Activated naive CD4-positive, alpha-beta T cell (primary cell): ENCODE measurements around the gene PPP1R1C.

Experiments
- DNase-seq, 4 experiments: peaks; one replicate each; lab custom pipeline; 2025; lab: John Stamatoyannopoulos, UW

Gene PPP1R1C

DNA sequence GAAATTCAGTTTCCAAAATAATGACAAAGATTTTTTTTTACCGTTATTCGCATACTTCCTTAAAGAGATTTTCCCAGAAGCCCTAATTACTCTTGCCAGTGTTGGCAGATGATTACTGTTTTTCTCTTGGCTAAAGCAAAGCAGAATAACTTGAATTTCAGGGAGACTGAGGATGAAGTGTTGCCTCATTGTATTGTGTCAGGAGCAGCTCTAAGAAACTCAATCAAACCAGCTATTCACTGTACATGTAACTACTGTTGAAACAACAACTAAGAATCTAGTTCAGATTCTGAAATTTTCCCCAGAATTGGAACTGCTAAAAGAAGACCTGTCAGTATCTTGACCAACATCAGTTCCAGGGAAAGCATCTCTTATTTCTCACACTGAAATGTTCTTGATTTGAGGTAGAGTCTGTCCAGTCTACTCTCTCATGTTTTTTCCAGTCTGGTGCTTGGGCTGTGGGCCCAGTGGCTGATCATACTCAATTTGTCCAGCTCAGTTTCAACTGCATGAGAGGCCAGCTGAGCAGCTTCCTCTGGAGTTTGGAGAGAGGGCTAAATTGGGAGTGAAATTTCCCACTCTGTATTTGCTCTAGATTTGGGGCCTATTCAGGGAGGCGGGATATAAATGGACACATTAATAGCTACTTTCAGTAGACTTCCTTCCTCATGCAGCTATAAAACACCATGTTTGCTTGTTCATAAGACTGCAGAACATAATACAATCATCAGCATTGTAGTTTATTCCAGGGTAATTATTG, 78.5 kb downstream of the PPP1R1C start:
- no peak for DNase-seq

DNA sequence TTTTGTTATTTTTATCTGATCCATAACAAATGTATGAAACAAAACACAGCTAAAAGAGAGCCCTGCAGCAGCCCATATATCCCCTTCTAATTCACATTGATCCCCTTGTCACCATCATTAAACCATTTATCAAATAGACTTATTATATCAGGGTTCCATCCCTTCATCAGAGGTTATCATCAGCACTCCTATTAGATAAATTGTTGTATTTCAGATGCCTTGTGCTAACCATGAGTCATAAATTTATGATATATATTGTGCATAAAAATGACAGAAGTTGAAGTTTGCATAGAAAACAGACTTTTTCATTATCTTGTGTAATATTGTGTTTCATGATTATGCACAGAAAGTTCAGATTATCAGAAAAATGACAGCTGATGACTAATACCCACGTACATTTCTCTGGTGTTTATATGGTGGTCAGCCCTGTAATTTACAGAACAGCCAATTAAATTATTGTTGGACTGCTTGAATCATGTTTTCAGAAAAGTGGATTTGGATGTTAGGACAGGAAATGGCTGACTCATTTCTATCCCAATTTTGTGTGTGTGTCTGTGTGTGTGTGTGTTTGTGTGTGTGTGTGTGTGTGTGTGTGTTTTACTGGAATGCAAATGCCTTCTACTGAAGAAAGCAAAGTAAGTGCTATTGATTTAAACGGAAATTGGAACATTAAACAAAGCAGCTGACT, 80.9 kb downstream of the PPP1R1C start:
- no peak for DNase-seq

DNA sequence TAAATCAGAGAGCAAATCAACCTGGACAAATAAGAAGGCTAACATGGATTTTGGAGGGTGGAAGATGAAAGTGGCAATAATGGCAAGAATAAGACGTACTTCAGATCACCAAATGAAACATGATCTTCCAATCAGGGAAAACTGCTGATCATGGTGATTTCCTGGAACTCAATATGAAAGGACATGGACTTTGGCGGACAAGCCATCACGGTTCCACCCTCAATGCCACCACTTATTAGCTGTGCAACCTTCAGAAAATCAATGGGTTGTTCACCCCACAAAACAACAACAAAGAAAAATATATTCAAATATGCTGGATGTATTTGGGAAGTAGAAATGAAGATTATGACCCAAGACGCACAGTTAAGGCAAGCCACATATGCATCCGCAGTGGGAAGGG, 81.7 kb downstream of the PPP1R1C start:
- DNase-seq: no peak

DNA sequence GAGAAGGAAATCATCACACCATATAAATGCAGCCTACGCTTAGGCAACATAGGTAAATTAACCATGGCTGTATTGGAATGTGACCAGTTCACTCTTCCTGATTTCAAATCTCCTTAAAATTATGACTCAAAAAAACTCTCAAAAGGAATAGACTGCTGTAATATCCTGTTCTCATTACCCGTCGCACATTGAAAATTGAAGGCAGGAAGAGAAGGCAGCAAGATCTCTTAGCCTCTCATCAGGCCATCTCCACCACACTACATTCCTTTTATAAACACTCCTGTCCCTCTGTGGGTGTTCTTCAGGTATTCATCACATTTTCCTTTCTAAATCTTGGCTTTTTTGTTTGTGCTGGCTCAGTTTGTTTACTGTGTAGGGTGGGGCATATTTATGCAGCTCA, 83.2 kb downstream of the PPP1R1C start:
- no peak for DNase-seq

DNA sequence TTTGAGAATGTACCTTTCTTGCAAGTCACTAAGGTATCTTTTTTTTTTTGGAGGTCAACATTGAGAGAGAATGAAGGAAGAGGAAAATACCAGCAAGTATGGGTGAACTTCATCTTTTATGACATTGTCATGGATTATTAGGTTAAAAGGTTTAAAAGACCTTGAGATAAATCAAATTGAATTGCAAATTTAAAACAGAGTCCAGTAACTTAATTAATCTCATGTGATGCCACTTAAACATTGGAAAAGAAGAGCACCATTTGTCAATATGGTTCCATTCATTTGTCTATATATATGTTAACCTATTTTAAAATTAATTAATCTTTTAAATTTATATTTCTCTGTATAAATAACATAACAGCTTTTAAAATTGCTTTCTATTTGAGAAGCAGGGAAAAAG, 83.8 kb downstream of the PPP1R1C start:
- DNase-seq: no peak

DNA sequence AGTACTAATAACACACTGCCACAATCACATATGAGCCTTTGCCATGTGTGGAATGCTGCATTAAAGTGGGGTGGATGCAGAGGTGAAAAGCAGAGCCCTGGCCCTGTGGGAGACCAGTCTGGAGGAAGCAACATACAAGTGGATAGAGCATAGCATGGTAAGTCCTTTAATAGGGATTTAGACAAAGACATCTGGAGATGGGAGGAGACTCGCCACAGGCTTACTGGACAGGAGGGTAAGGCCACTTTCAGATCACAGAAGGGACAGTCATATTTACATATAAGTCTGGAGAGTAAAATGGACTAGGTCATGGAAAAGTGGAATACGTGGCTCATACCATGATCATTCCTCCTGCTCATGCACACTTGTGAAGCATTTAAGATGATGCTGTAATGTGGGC, 84.3 kb downstream of the PPP1R1C start:
- no peak for DNase-seq

DNA sequence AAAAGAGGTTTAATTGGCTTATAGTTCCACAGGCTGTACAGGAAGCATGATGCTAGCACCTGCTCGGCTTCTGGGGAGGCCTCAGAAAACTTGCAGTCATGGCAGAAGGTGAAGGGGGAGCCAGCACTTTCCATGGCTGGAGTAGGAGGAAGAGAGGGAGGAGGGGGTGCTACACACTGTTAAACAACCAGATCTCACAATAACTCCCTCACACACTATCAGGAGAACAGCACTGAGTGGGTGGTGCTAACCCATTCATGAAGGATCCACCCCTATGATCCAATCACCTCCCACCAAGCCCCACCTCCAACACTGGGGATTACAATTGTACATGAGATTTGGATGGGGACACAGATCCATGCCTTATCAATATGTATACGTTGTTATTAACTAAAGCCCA, 85.1 kb downstream of the PPP1R1C start:
- no peak for DNase-seq

DNA sequence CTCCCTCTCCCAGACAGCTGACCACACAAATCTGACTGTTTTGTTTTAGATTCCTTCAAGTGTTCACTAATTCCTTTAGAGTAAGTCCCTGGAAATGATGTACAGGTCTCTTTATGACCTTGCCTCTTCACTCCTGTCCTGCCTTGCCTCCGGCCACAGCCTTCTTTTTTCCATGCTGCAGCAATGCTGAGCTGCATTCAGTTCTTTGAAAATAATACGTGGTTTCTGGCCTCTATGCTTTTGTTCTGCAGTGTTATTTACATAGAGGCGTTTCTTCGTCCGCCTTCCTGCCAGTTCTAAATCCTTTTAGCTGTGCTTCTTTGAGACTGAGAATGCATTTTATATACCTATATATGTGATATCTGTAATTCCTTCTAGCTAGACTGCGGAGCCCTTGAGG, 87.2 kb downstream of the PPP1R1C start:
- DNase-seq: no peak

DNA sequence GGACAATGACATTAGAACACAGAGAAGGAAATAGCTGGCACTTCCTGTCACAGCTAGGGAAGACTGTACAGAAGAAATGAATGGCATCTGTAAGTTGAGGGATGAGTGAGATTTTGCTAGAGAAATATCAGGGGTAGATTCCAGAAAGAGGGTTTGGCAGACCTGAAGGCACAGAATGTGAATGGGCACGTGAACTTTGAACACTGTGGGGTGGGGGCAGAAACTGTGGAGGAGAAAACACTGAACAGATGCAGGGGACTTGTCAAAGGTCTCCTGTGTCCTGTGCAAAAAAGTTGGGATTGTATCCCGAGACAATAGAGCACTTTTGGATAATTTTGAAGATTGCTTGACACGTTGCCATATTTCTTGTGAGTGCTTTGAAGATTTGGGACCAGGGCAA, 88.0 kb downstream of the PPP1R1C start:
- DNase-seq: no peak

DNA sequence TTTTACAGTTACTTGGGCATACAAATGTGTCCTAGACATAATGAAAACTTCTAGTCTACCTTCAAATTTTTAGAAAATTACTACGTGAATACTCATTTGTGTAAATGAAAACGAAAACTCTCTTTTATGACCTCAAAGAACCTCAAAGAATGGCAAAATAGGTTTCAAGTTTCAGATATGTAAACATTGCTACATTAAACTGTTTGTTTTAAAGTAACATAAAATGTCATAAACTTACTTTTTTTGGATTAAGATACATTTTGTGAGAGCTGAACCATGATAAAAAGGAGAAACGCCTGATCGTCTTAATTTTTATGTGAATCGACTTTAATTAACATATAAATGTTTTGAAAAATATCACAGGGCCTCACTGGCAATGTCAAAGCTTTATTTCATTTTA, 91.4 kb downstream of the PPP1R1C start:
- no peak for DNase-seq

DNA sequence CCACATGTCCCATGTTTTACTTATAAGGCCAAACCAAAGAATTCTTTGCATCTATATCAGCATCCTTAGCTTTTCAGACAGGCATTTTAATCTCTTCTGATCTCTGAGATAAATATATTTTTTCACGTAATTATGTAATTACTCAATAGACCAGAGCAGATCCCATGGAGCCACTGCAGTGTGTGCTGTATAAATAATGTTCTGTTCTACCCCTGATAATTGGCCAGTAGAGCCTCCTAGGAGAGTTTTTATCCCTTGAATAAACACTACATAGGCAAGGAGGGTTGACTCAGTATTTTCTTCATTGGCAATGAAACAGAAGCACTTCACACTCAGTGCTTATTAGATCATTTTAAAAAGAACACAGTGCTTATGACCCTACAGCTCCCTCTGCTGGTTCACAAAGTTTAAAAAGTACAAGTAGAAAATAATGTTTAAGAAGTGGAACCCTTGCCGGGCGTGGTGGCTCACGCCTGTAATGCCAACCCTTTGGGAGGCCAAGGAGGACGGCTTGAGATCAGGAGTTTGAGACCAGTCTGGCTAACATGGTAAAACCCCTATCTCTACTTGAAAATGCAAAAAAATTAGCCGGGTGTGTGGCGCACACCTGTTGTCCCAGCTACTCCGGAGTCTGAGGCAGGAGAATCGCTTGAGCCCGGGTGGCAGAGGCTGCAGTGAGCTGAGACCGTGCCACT, 91.9 kb downstream of the PPP1R1C start:
- DNase-seq: no peak

DNA sequence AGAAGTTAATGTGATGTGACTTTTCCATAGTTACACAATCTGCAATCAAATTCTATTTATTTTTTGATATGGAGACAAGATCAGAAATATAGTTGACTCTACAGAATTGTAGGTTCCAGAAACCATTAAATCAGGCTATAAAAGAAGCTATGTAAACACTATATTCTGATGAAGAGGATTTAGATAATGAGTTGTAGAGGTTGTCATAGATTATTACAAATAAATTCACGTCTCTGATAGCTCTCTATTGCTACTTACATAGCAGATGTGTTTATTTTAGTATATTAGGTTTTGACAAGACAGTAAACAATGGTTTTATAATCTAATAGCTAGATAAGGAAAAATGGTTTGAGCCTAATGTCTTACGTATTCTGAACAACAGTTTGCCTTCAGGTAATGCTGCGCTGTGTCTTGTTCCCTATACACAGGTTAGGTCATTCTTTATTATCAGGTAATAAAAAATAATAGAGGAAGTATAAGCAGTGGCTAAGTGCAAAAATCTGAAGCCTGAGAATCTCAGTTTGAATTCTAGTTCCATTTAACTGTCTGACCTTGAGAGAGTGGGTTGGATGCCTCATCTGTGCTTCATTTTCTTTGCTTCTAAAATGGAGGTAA, 93.4 kb downstream of the PPP1R1C start:
- no peak for DNase-seq

DNA sequence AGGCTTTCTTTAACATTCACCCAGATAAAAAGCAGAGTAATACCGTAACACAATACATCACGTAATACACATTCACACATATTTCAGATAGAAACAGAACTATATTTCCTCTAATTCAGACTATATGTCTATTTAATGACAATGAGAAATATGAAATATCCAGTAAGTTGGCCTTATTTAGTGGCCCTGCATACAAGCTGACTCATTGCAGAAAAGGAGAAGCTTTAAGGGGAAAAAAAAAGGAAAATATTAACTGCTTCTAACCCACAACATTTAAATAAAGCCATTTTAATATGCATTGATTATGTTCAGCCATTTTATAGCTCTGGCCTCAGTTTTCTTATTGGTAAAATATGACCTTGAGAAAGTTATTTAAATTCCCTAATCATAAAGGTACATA, 94.8 kb downstream of the PPP1R1C start:
- no peak for DNase-seq

DNA sequence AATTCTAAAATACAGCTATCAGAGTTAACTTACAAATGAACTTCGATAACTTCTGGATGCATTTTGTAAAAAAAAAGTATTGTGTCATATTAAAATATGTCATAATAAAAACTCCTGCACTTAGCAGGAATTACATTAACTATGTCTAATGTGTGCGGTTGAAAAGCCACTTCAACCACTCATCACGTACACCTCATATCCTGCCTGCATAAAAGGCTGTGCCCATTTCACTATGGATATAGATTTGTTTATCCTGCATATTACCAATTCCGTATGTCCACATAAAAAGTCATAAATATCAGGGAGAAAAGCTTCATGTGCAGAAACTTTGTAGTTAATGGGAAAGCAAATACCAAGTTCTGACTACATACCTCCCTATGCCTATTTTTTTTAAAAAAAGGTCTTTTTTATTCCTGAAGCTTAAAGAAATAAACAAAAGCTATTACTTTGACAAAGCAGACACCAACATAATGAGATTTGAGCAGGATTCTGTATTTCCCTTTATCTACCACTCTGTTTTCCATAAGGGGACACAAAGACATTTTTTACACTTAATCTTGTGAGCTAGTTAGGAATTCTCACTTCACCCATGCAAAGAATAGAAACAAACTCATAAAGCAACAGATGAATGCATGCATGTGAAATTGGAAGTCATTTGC, 96.1 kb downstream of the PPP1R1C start:
- DNase-seq: no peak

DNA sequence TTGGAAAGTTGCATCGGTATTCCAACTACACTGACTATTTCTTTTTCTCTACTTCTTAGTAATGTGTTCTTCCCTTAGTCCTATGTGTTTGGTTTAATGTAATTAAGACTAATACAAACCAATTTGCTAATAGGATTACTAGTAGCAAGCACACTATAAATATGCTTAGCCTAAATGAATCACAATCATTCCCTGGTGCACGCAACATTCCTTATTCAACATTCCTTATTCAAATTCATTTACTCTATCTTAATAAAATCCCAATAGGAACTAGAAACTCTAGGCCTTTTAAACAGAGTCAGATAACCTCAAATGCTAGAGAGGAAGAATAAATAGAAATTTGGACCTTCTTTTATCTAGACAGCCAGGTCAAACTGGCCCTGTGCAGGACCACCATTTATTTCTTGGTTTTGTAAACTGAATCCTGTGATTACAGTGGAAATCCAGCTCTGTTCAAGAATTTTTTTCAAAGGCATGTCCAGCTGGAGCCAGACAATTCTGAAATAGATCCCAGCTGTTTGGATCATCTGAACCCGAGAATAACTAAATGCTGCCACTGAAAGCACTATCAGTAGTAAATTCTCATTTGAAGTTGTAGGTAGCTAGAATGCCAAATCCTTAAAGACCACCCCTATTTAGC, 103.1 kb downstream of the PPP1R1C start:
- DNase-seq: no peak

DNA sequence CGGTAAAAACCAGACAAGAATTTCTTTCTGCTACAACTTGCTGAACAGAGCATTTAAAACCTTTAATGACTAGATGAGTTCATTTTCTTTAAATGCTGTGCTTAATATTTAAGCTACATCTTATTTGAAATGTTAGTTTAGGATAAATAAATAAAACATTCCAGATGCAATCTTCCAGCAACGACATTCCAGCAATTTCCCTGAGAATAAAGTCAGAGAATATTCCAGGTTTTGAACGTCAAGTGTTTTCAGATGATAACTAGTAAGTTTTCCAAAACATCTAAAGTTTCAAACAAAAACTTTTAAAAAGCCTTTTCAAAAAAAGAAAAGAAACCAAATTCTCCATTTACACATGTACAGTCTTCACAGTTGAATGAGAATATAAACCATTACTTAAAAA, 104.8 kb downstream of the PPP1R1C start:
- no peak for DNase-seq

DNA sequence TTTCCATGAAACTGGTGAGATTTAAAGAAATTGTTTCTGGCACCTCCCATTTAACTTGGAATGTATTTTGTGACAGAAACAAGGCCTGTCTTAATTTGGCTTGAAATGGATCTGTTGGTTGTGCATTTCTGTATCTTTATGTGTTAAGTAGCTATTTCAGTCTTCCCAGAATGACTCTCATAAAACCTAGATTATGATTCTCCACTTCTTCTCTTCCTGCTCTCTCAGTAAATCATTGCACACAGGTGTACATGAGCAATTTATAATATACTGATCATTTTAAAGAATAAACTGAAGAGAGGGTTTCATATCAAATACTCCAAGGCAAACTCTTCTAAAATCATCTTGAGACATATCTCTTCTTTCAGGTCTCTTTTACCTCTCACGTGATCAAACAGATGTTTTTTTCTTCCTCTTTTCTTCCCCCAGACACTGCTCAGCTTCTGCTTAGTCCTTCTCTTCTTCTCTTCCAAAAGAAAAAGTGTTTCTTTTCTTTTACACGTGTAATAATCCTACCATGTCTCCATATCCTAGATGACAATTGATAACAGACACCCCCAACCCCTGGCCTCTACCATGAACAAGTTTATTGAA, 112.0 kb downstream of the PPP1R1C start:
- no peak for DNase-seq

DNA sequence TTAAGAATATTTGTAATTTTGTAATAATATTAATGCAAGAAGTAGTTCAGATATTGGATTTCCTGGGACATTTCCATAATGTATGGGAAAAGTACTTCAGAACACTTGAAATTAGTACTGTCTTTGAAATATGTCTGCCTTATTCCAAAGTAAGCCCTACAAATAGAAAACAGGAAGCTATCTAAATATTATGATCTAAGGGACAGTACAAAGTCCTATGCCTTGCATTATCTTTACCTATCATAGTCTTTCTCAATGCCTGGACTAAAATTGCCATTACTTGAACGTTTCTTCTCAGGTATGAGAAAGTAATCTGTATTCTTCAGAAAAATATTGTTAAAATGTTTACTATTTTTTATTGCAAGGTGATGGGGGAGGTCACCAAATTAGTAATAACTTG, 113.0 kb downstream of the PPP1R1C start:
- no peak for DNase-seq

DNA sequence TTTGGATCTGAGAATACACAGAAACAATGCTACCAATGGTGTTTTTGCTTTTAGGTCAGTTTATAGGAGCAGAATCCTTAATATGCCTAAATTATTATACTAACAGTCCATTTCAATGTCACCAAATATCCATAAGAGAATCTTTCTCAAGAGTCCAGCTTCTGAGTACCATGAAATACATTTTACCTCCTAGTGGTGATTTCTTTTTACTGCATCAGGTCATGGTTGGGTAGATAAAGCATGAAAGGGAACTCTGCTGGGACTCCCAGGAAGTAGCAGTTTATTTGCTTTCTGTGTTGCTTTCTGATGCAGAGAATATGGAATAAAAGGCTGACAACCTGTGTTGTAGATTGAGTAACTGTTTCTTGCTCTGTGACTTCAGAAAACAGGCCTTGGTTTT, 115.6 kb downstream of the PPP1R1C start:
- no peak for DNase-seq

DNA sequence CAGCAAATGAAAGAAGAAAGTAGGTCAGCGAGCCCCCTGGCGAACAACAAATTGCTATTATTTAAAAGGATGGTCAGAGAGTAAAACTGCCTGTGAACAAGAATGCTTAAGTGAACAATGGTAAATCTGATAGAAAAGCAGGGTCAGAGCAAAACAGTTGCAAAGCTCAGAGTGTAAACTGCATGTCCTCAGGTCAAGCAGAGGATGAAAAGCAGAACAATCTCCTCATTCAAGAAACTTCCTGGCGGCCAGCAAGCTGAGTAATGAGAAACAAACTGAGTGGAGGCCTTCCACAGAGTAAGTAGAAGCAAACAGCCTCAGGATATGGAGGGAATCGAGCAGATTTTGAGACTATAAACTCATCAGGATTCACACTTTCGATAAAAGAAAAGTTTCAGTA, 117.9 kb downstream of the PPP1R1C start:
- no peak for DNase-seq

DNA sequence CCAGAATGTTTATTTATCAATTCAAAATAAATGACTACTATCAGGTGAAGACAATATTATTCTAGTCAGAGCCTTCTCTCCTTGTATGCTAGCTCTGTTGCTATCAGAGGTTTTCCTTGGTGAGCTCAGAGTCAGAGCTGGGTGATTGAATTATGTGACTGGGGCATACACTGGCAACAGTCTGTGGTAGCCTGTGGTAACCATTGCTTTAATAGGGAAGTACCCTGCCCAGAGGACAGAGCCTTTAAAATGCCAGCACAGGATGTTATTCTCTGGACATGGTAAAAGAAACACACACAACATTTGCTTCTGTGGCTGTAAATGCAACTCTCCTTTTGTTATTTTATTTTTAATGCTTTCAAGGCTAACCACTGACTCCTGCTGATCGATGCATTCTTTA, 124.7 kb downstream of the PPP1R1C start:
- no peak for DNase-seq
